SK-N-SH (cell line): ENCODE results near the gene WWOX. TPM values are rescaled to one million over a fixed set of nuclear protein-coding genes. Genes with fewer than 3 reads are reported as not detected.

ENCODE experiments used
- CTCF ChIA-PET: fragments of 300-600, 350-600 bp; formaldehyde crosslinking; extraction: SDS; loops from one replicate; lab custom pipeline; 2021; lab: Yijun Ruan, JAX
- POLR2A ChIA-PET: fragments of 350-600 bp; sonication (Branson Sonifier 250); formaldehyde crosslinking; extraction: SDS; loops from one replicate; lab custom pipeline; 2020; ENCODE audit warnings: antibody characterized with exemption, inconsistent platforms; lab: Yijun Ruan, JAX
- DNase-seq: peaks from one replicate; pipeline ENCODE4 v3.0.0; 2012
- H2AFZ ChIP-seq: fragments of 200-600 bp; sonication (generic); 2 replicates; pipeline ENCODE4 v1.8.1; 2016; ENCODE audit warnings: antibody characterized with exemption, mild to moderate bottlenecking, low read depth
- H3F3A ChIP-seq: fragments of 200-600 bp; sonication (generic); replicated peaks from 2 replicates; pipeline ENCODE3; 2016; ENCODE audit warnings: antibody characterized with exemption, mild to moderate bottlenecking; ENCODE audit not compliant: insufficient read depth
- H3K27ac ChIP-seq, 2 experiments: fragments of 200-500 bp in 1 of 2; fragments of 200-600 bp in 1 of 2; sonication (Bioruptor generic) in 1 of 2; sonication (generic), shearing (Covaris generic) in 1 of 2; 2 replicates each; pipeline versions ENCODE4 v1.5.1 to v1.6.1; 2014 to 2016; ENCODE audit warnings: low read depth in 2 of 2, inconsistent platforms in 1 of 2, low read length in 1 of 2, mild to moderate bottlenecking in 1 of 2, mixed read lengths in 1 of 2
- H3K27me3 ChIP-seq: fragments of 200-600 bp; sonication (generic), shearing (Covaris generic); 2 replicates; pipeline ENCODE4 v1.6.1; 2016; ENCODE audit warnings: mixed run types; ENCODE audit not compliant: insufficient read depth
- H3K36me3 ChIP-seq, 2 experiments: fragments of 200-500 bp in 1 of 2; fragments of 200-600 bp in 1 of 2; sonication (Bioruptor generic) in 1 of 2; sonication (generic) in 1 of 2; replicated peaks in 1 of 2; 2 replicates each; pipeline versions ENCODE3 to v1.5.1; 2014 to 2016; ENCODE audit warnings: low read length in 1 of 2, mild to moderate bottlenecking in 1 of 2; ENCODE audit not compliant: insufficient read depth in 2 of 2, control insufficient read depth in 1 of 2
- H3K4me1 ChIP-seq, 2 experiments: fragments of 200-500 bp in 1 of 2; fragments of 200-600 bp in 1 of 2; sonication (Bioruptor generic) in 1 of 2; sonication (generic), shearing (Covaris generic) in 1 of 2; 2 replicates each; pipeline versions ENCODE4 v1.5.1 to v1.6.1; 2014 to 2016; ENCODE audit warnings: low read depth in 1 of 2, low read length in 1 of 2, mixed run types in 1 of 2; ENCODE audit not compliant: insufficient read depth in 2 of 2, control insufficient read depth in 1 of 2
- H3K4me2 ChIP-seq: fragments of 200-600 bp; sonication (generic), shearing (Covaris generic); 2 replicates; pipeline ENCODE4 v1.6.1; 2017; ENCODE audit warnings: mixed run types
- H3K4me3 ChIP-seq, 2 experiments: fragments of 200-500 bp in 1 of 2; fragments of 200-600 bp in 1 of 2; sonication (Bioruptor generic) in 1 of 2; sonication (generic), shearing (Covaris generic) in 1 of 2; 2 replicates each; pipeline versions ENCODE4 v1.5.1 to v1.8.1; 2014 to 2016; ENCODE audit warnings: low read depth in 2 of 2, inconsistent platforms in 1 of 2, low read length in 1 of 2, mild to moderate bottlenecking in 1 of 2, mixed read lengths in 1 of 2, moderate library complexity in 1 of 2
- H3K79me2 ChIP-seq: fragments of 200-600 bp; sonication (generic); 2 replicates; pipeline ENCODE4 v1.8.1; 2017; ENCODE audit warnings: mild to moderate bottlenecking; ENCODE audit not compliant: insufficient read depth
- H3K9ac ChIP-seq: fragments of 200-600 bp; sonication (generic); 2 replicates; pipeline ENCODE4 v1.6.1; 2017; ENCODE audit warnings: mixed run types
- H3K9me2 ChIP-seq: fragments of 200-600 bp; sonication (generic); 2 replicates; pipeline ENCODE4 v1.6.1; 2017; ENCODE audit warnings: mixed run types
- H3K9me3 ChIP-seq: fragments of 200-600 bp; sonication (generic); 2 replicates; pipeline ENCODE4 v1.6.1; 2017; ENCODE audit warnings: mixed run types, mild to moderate bottlenecking, moderate library complexity
- H4K20me1 ChIP-seq: fragments of 200-600 bp; sonication (generic); 2 replicates; pipeline ENCODE4 v1.6.1; 2017; ENCODE audit warnings: mild to moderate bottlenecking, mixed run types; ENCODE audit not compliant: insufficient read depth
- CHD2 ChIP-seq: fragments of 150-350 bp; IDR thresholded peaks from 2 replicates; pipeline ENCODE4 v1.6.1; 2018; ENCODE audit warnings: low read length; ENCODE audit not compliant: partially characterized antibody
- EP300 ChIP-seq, 2 experiments: IDR thresholded peaks; 2 replicates each; pipeline versions ENCODE4 v1.4.0 to v1.6.1; 2012; ENCODE audit warnings: borderline replicate concordance in 1 of 2, low read depth in 1 of 2, low read length in 1 of 2
- RAD21 ChIP-seq: IDR thresholded peaks from 2 replicates; pipeline ENCODE4 v1.6.1; 2012; ENCODE audit warnings: mild to moderate bottlenecking, low read length
- RXRA ChIP-seq: IDR thresholded peaks from 2 replicates; pipeline ENCODE4 v1.4.0; 2012; ENCODE audit warnings: low read depth, mild to moderate bottlenecking, borderline replicate concordance
- TAF1 ChIP-seq: IDR thresholded peaks from 2 replicates; pipeline ENCODE4 v1.6.1; 2012; ENCODE audit warnings: low read depth, mild to moderate bottlenecking, low read length, moderate library complexity, borderline replicate concordance
- TCF12 ChIP-seq: IDR thresholded peaks from 2 replicates; pipeline ENCODE4 v1.4.0; 2012
- WGBS: methylation state at CpG from one replicate; pipeline ENCODE4 v1.1.6; 2017; ENCODE audit warnings: low lambda C conversion rate; 5-methylcytosine and 5-hydroxymethylcytosine counted together
- polyA plus RNA-seq, 3 experiments: library from polyadenylated mRNA; depleted of rRNA; stranded (reverse); fragments of >200 nt; gene quantifications; 2 replicates each; pipeline ENCODE4 v1.2.3, GENCODE V29; 2012
- TF ChIP-seq, protein P1 (sequence below): fragments of 150-350 bp; IDR thresholded peaks from 2 replicates; pipeline ENCODE4 v1.6.1; 2017; ENCODE audit warnings: antibody characterized with exemption, low read length, low read depth, borderline replicate concordance
- TF ChIP-seq, protein P2 (sequence below): IDR thresholded peaks from 2 replicates; pipeline ENCODE4 v1.4.0; 2012; ENCODE audit warnings: low read depth, borderline replicate concordance

The WWOX gene
- polyA plus RNA-seq, 1 of the 3 experiments (the other 2 are of a cell fraction) = 10.8 TPM

- TF ChIP-seq CHD2 (no peak), RXRA (no peak), EP300 (IDR thresholded peaks at IDR 0.05; ENCODE audit: borderline replicate concordance in 1 of 2, low read depth in 1 of 2, low read length in 1 of 2) (no peak), TCF12 (no peak)
- TF ChIP-seq, protein P1, sequence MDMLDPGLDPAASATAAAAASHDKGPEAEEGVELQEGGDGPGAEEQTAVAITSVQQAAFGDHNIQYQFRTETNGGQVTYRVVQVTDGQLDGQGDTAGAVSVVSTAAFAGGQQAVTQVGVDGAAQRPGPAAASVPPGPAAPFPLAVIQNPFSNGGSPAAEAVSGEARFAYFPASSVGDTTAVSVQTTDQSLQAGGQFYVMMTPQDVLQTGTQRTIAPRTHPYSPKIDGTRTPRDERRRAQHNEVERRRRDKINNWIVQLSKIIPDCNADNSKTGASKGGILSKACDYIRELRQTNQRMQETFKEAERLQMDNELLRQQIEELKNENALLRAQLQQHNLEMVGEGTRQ = no peak
- TF ChIP-seq, protein P2, sequence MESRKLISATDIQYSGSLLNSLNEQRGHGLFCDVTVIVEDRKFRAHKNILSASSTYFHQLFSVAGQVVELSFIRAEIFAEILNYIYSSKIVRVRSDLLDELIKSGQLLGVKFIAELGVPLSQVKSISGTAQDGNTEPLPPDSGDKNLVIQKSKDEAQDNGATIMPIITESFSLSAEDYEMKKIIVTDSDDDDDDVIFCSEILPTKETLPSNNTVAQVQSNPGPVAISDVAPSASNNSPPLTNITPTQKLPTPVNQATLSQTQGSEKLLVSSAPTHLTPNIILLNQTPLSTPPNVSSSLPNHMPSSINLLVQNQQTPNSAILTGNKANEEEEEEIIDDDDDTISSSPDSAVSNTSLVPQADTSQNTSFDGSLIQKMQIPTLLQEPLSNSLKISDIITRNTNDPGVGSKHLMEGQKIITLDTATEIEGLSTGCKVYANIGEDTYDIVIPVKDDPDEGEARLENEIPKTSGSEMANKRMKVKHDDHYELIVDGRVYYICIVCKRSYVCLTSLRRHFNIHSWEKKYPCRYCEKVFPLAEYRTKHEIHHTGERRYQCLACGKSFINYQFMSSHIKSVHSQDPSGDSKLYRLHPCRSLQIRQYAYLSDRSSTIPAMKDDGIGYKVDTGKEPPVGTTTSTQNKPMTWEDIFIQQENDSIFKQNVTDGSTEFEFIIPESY = no peak
Observed at GRCh38 chr16:78718141-78718540, 618.7 kb downstream of the WWOX start (continued).

- Histone ChIP-seq H3K4me3 (no peak overlapping the region), H3K9me3 (no peaks in the 10 kb centered on the region; the same call in 1 of the 2 replicates), H3K4me1 (no peaks in the 10 kb centered on the region), H3K9me2 (no peaks in the 10 kb centered on the region), H3K4me2 (no peak overlapping the region), H3K79me2 (no peaks in the 10 kb centered on the region), H3F3A (no peaks in the 10 kb centered on the region), H2AFZ (no peak overlapping the region), H3K9ac (no peak overlapping the region), H3K27me3 (no peaks in the 10 kb centered on the region), H3K27ac (no peak overlapping the region), H3K36me3 (no peaks in the 10 kb centered on the region), H4K20me1 (no peaks in the 10 kb centered on the region)
- no peak for TF ChIP-seq RXRA
- TF ChIP-seq, protein P1 = no peak
- ChIA-PET POLR2A (no interaction called here), CTCF (no interaction called here)
- DNase-seq = no peak
- WGBS = 55% methylated on average over 3 of the region's 3 CpGs
Observed at GRCh38 chr16:78720416-78720815, 621.0 kb downstream of the WWOX start.

- no peak overlapping the region for H3K4me2 ChIP-seq
- ChIA-PET POLR2A (no interaction called here), CTCF (no interaction called here)
- H2AFZ ChIP-seq = no peak overlapping the region
- no peaks in the 10 kb centered on the region for H3K4me1 ChIP-seq
- no peaks in the 10 kb centered on the region for H3F3A ChIP-seq
- no peaks in the 10 kb centered on the region for H4K20me1 ChIP-seq
- H3K4me3 ChIP-seq = no peak overlapping the region
- no peak overlapping the region for H3K27ac ChIP-seq
- WGBS = 37% methylated on average over 2 of the region's 2 CpGs
- H3K36me3 ChIP-seq = no peaks in the 10 kb centered on the region
- DNase-seq = no peak
- H3K9me3 ChIP-seq = no peaks in the 10 kb centered on the region; the same call in 1 of the 2 replicates
- H3K27me3 ChIP-seq = no peaks in the 10 kb centered on the region
- H3K79me2 ChIP-seq = no peaks in the 10 kb centered on the region
- H3K9me2 ChIP-seq = no peaks in the 10 kb centered on the region
- TF ChIP-seq TAF1 (no peak), RAD21 (no peak)
- H3K9ac ChIP-seq = no peak overlapping the region
Observed at GRCh38 chr16:78727536-78727935, 628.1 kb downstream of the WWOX start.
